ENCODE data around the gene HOXC5.
"Not testable (repeated sequence)": the region's sequence is repeated elsewhere in the genome, so short reads cannot be mapped to it uniquely, and the experiment has no call there.

Gene HOXC5

DNA sequence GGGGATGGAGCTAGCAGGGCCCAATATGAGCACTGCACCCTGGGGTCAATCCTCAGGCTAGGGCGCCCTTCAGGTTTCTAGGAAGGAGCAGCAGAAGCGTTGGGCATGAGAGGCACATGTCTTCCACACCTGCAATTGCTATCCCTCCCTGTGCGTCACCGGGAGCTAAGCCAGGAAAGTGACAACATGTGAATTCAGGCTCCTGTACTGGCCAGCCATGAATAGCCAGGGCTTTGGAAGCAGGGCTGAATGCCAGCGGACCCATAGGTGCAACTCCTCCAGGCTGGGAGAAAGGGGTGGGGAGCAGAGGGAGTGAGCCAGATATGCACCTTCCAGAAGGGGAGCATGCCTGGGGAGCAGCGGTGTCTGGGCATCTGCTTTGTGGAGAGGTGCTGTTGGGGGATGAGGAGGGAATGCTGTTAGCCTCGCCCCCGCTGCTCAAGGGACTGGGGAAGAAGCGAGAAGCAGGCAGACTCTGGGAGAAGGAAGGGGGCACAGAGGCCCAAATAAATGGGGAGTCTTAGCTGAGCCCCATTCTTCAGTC, 6.1 kb downstream of the HOXC5 start:
- TF ChIP-seq YY1 (IDR thresholded peaks at IDR 0.05; ENCODE audit: insufficient read depth, insufficient read length): no peak
- peak; percentile 91 for TF ChIP-seq SUZ12 (IDR thresholded peaks at IDR 0.05; ENCODE audit: extremely low read depth, insufficient read depth, insufficient read length)
- Histone ChIP-seq H3K4me1 (ENCODE audit: insufficient read depth, insufficient read length) (peaks cover 6% of the 10 kb centered on the region), H3K9ac (ENCODE audit: insufficient read length, low read depth) (no peak overlapping the region), H3K36me3 (ENCODE audit: insufficient read depth, insufficient read length, low read length) (no peaks in the 10 kb centered on the region), H3K9me3 (ENCODE audit: insufficient read depth, low read length) (no peaks in the 10 kb centered on the region), H3K27me3 (ENCODE audit: insufficient read depth, insufficient read length) (peaks cover 100% of the 10 kb centered on the region), H3K4me3 (ENCODE audit: insufficient read length, low read depth) (no peak overlapping the region)
- no peak for DNase-seq (ENCODE audit: low read depth, low spot score)

DNA sequence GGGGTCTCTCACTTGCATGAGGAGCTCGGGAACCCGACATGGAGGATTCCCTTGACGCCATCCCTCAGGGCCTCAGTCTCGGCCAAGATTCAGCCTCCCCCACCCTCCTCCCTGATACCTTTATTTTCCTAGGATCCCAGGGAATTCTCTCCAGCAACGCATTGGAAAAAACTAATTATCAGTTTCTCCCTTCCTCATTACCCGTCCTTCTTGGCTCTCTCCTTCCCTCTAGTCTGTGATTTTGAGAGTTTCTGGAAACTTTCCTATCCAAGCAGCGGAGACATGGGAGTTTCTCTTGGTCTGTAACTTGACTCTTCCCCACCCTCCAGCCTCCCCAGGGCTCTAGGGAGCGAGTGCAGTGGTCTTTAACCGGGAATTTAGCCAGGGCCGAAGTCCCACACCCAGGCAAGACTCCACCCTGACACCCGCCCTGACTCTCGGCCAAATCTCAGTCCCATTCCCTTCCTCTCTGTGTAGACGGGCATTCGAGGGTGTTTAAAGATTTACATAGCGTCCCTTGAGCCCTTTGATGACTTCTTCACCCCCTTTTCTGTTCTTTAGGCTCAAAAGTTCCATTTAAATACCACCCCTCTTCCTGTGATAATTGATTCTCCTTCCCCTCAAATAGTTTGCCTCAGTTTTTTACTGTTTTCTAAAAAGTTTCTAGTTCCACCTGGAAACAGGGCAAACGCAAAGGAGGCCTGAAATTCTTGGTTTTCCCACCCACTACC, 6.7 kb downstream of the HOXC5 start:
- no peaks in the 10 kb centered on the region for H3K9me3 ChIP-seq (ENCODE audit: insufficient read depth, low read length)
- peaks cover 5% of the 10 kb centered on the region for H3K4me1 ChIP-seq (ENCODE audit: insufficient read depth, insufficient read length)
- H3K36me3 ChIP-seq (ENCODE audit: insufficient read depth, insufficient read length, low read length): no peaks in the 10 kb centered on the region
- no peak overlapping the region for H3K4me3 ChIP-seq (ENCODE audit: insufficient read length, low read depth)
- H3K9ac ChIP-seq (ENCODE audit: insufficient read length, low read depth): no peak overlapping the region
- DNase-seq (ENCODE audit: low read depth, low spot score): no peak
- peaks cover 100% of the 10 kb centered on the region for H3K27me3 ChIP-seq (ENCODE audit: insufficient read depth, insufficient read length)
- peak; percentile 75 for TF ChIP-seq SUZ12 (IDR thresholded peaks at IDR 0.05; ENCODE audit: extremely low read depth, insufficient read depth, insufficient read length)
- TF ChIP-seq ZNF274 (IDR thresholded peaks at IDR 0.05; ENCODE audit: low read depth, low read length): no peak

DNA sequence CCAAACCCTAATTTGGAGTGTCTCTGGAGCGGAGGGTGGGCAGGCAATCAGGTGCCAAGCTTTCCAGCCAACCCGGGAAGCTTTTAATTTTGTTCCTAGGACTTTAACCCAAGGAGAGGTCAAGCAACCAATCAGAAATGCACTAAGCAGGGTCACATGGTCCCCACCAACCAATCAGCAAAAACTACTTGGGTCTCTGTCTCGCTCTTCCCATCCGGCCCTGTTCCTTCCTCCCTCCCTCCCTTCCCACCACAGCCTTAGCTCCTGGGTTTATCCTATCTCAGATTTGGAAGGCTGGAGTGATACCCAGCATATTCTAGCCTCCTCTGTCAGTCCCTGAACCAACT, 7.3 kb downstream of the HOXC5 start:
- Histone ChIP-seq H3K27me3 (ENCODE audit: insufficient read depth, insufficient read length) (peaks cover 100% of the 10 kb centered on the region), H3K9ac (ENCODE audit: insufficient read length, low read depth) (no peak overlapping the region), H3K4me1 (ENCODE audit: insufficient read depth, insufficient read length) (peaks cover 3% of the 10 kb centered on the region)

DNA sequence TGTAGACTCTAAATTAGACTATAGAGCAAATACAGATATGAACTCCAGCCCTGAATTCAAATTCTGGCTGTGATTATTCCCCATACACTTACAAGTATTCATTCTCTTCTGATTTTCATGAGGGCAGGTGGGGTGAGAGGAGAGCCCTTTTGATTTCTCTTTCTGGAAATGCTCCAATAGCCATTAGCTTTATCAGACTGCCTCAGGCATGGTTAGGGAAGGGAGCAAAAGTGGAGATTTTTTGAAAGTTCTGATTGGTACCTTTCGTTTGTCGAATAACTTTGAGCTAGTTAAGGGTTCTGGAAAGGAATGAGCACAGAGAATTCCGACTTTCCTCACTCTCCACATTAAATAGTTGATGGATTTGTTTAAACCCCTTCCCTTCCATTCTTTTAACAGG, 7.8 kb downstream of the HOXC5 start:
- TF ChIP-seq YY1 (IDR thresholded peaks at IDR 0.05; ENCODE audit: insufficient read depth, insufficient read length) (no peak), ZNF274 (IDR thresholded peaks at IDR 0.05; ENCODE audit: low read depth, low read length) (no peak), SUZ12 (IDR thresholded peaks at IDR 0.05; ENCODE audit: extremely low read depth, insufficient read depth, insufficient read length) (no peak)
- peaks cover 3% of the 10 kb centered on the region for H3K4me1 ChIP-seq (ENCODE audit: insufficient read depth, insufficient read length)
- H3K36me3 ChIP-seq (ENCODE audit: insufficient read depth, insufficient read length, low read length): no peaks in the 10 kb centered on the region
- H3K9me3 ChIP-seq (ENCODE audit: insufficient read depth, low read length): no peaks in the 10 kb centered on the region
- no peak for DNase-seq (ENCODE audit: low read depth, low spot score)
- H3K4me3 ChIP-seq (ENCODE audit: insufficient read length, low read depth): no peak overlapping the region
- no peak overlapping the region for H3K9ac ChIP-seq (ENCODE audit: insufficient read length, low read depth)
- peaks cover 100% of the 10 kb centered on the region for H3K27me3 ChIP-seq (ENCODE audit: insufficient read depth, insufficient read length)

More for the DNA sequence above, 7.3 kb downstream of the HOXC5 start:
- Histone ChIP-seq H3K36me3 (ENCODE audit: insufficient read depth, insufficient read length, low read length) (no peaks in the 10 kb centered on the region), H3K9me3 (ENCODE audit: insufficient read depth, low read length) (no peaks in the 10 kb centered on the region), H3K4me3 (ENCODE audit: insufficient read length, low read depth) (no peak overlapping the region)
- no peak for DNase-seq (ENCODE audit: low read depth, low spot score)
- TF ChIP-seq ZNF274 (IDR thresholded peaks at IDR 0.05; ENCODE audit: low read depth, low read length) (no peak), SUZ12 (IDR thresholded peaks at IDR 0.05; ENCODE audit: extremely low read depth, insufficient read depth, insufficient read length) (no peak), YY1 (IDR thresholded peaks at IDR 0.05; ENCODE audit: insufficient read depth, insufficient read length) (no peak)

DNA sequence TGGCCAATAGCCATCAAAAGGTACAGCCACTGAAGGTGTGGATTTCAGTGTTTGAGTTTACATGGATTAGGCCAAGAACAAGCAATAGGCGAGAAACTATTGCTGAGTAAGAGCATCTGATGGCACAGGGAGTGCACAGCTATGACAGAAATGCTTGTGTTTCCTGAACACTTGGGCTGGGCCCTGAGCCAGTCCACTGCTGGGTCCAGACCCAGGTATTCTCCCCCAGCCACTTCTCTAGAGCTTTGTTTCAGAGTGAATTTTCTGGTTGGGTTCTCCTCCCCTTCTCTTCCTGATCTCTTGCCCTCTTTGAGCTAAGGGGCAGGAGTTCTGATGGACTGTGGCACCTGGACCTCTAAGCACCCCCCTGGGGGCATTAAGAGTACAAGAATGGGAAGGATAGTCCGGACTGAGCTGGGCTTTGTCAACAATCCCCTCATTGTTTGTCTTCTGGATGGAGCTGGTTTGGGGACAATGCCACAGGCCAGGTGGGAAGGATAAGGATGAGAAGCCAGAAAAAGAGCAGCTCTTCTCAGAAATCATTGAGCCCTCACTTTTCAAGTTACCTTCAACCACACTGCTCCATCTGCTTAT, 8.3 kb downstream of the HOXC5 start:
- Histone ChIP-seq H3K9me3 (ENCODE audit: insufficient read depth, low read length) (no peaks in the 10 kb centered on the region), H3K36me3 (ENCODE audit: insufficient read depth, insufficient read length, low read length) (no peaks in the 10 kb centered on the region), H3K27me3 (ENCODE audit: insufficient read depth, insufficient read length) (peaks cover 100% of the 10 kb centered on the region), H3K9ac (ENCODE audit: insufficient read length, low read depth) (no peak overlapping the region), H3K4me1 (ENCODE audit: insufficient read depth, insufficient read length) (peaks cover 3% of the 10 kb centered on the region), H3K4me3 (ENCODE audit: insufficient read length, low read depth) (no peak overlapping the region)
- no peak for TF ChIP-seq YY1 (IDR thresholded peaks at IDR 0.05; ENCODE audit: insufficient read depth, insufficient read length)
- TF ChIP-seq ZNF274 (IDR thresholded peaks at IDR 0.05; ENCODE audit: low read depth, low read length): no peak
- no peak for TF ChIP-seq SUZ12 (IDR thresholded peaks at IDR 0.05; ENCODE audit: extremely low read depth, insufficient read depth, insufficient read length)
- DNase-seq (ENCODE audit: low read depth, low spot score): no peak

DNA sequence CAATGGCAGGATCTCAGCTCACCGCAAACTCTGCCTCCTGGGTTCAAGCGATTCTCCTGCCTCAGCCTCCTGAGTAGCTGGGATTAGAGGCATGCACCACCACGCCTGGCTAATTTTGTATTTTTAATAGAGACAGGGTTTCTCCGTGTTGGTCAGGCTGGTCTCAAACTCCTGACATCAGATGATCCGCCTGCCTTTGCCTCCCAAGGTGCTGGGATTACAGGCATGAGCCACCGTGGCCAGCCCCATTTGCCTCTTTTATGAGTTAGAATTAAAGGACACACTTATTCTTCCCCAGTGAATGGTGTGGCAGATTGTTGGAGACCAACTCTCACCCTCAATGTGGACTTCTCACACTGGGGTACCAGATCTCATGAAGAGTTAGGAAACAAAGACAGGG, 9.2 kb downstream of the HOXC5 start:
- not testable (repeated sequence) for H3K4me1 ChIP-seq (ENCODE audit: insufficient read depth, insufficient read length); DNase-seq (ENCODE audit: low read depth, low spot score); H3K9me3 ChIP-seq (ENCODE audit: insufficient read depth, low read length); H3K36me3 ChIP-seq (ENCODE audit: insufficient read depth, insufficient read length, low read length); H3K4me3 ChIP-seq (ENCODE audit: insufficient read length, low read depth); H3K9ac ChIP-seq (ENCODE audit: insufficient read length, low read depth)
- peaks cover 100% of the 10 kb centered on the region for H3K27me3 ChIP-seq (ENCODE audit: insufficient read depth, insufficient read length)

DNA sequence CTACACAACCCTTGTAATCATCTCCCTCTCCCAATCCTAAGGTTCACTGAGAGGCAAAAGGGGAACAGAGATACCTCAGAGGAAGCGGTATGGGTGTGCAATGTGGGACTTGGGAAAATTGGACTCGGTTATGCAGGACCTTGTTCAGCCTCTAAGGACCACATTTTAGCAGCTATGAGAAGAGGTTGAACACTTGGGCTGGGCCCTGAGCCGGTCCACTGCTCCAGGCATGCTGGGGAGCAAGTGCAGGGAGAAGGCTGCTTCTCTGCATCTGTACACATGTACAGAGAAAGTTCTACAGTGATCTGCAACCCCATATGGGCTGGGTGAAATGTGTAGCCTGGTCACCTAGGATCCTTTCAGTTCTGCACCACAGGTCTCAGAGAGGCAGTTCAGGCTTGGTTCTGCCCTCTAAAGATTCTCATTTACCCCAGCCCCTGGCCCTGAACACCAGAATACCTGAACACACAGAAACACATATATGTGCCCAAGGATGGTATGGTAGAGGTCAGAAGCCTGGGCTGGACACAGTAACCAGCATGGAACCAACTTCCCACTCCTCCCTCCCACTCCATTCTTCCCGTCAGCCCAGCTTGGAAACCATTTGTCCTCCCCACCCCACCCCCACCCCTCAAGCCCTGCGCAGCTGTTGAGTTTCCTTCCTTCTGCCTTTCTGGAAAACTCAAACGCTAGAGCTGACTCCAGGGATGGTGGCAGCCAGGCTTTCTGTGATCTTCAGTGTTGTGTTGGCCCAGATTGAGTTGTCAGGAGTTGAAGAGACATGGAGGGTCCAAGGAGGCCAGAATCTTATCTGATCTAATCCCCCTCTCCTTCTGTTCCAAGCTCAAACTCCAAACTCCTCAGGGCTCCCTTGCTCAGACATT, 10.4 kb downstream of the HOXC5 start:
- DNase-seq (ENCODE audit: low read depth, low spot score): no peak
- H3K9ac ChIP-seq (ENCODE audit: insufficient read length, low read depth): no peak overlapping the region
- peaks cover 100% of the 10 kb centered on the region for H3K27me3 ChIP-seq (ENCODE audit: insufficient read depth, insufficient read length)
- H3K4me3 ChIP-seq (ENCODE audit: insufficient read length, low read depth): no peak overlapping the region
- no peaks in the 10 kb centered on the region for H3K9me3 ChIP-seq (ENCODE audit: insufficient read depth, low read length)
- no peaks in the 10 kb centered on the region for H3K36me3 ChIP-seq (ENCODE audit: insufficient read depth, insufficient read length, low read length)
- TF ChIP-seq ZNF274 (IDR thresholded peaks at IDR 0.05; ENCODE audit: low read depth, low read length) (no peak), SUZ12 (IDR thresholded peaks at IDR 0.05; ENCODE audit: extremely low read depth, insufficient read depth, insufficient read length) (peak; percentile 54), YY1 (IDR thresholded peaks at IDR 0.05; ENCODE audit: insufficient read depth, insufficient read length) (no peak)
- peaks cover 15% of the 10 kb centered on the region for H3K4me1 ChIP-seq (ENCODE audit: insufficient read depth, insufficient read length)
